HepG2 (cell line): ENCODE results near the gene P3R3URF. TPM values are rescaled to one million over a fixed set of nuclear protein-coding genes. Genes with fewer than 3 reads are reported as not detected.

ENCODE experiments used
- ATAC-seq: fragments of 200-7000 bp; cut with Tn5 transposase; 3 replicates; pipeline ENCODE4 v1.9.1; 2020; ENCODE audit warnings: mild to moderate bottlenecking, moderate library complexity
- BruUV-seq: library from RNA; stranded (reverse); fragments of 400-500 nt; replicated peaks from 2 replicates; lab custom pipeline; 2021; lab: Mats Ljungman, UMichigan
- CTCF ChIA-PET: fragments of 300-600 bp; formaldehyde crosslinking; extraction: SDS; loops from one replicate; lab custom pipeline; 2021; ENCODE audit warnings: low total read pairs, inconsistent platforms, low intra/inter-chr PET ratio; lab: Yijun Ruan, JAX
- POLR2A ChIA-PET: fragments of 350-600 bp; sonication (Branson Sonifier 250); formaldehyde crosslinking; loops from one replicate; lab custom pipeline; 2020; ENCODE audit warnings: antibody characterized with exemption, inconsistent platforms; lab: Yijun Ruan, JAX
- DNase-seq: peaks from one replicate; pipeline ENCODE4 v3.0.0-alpha.2; 2015; ENCODE audit warnings: low spot score
- FAIRE-seq: peaks from 3 replicates; lab custom pipeline; 2011; peaks lifted over from hg19 to GRCh38; lab: Jason Lieb, UNC
- H2AFZ ChIP-seq: one replicate; pipeline ENCODE4 v1.6.1; 2011; ENCODE audit warnings: low read length, inconsistent platforms
- H3K27ac ChIP-seq: fragments of 300-600 bp; 3 replicates; pipeline ENCODE4 v1.8.0; 2011; ENCODE audit warnings: mixed run types, mild to moderate bottlenecking, mixed read lengths, low read length, inconsistent platforms; ENCODE audit not compliant: insufficient read depth; ENCODE audit errors: extremely low read length
- H3K27me3 ChIP-seq, 2 experiments: fragments of 200-600 bp in 1 of 2; 2 replicates in 1 of 2; 3 replicates in 1 of 2; pipeline versions ENCODE4 v1.6.0 to v1.8.0; 2011; ENCODE audit warnings: low read length in 2 of 2, mild to moderate bottlenecking in 2 of 2, moderate library complexity in 2 of 2, inconsistent platforms in 1 of 2; ENCODE audit not compliant: insufficient read depth in 2 of 2, control insufficient read depth in 1 of 2
- H3K36me3 ChIP-seq, 2 experiments: fragments of 200-600 bp in 1 of 2; replicated peaks in 1 of 2; 2 replicates in 1 of 2; 3 replicates in 1 of 2; pipeline versions ENCODE4 v1.5.1 to v1.8.0; 2011; ENCODE audit warnings: low read length in 2 of 2, inconsistent platforms in 1 of 2; ENCODE audit not compliant: insufficient read depth in 2 of 2, control insufficient read depth in 1 of 2
- H3K4me1 ChIP-seq: 2 replicates; pipeline ENCODE4 v1.5.1; 2012; ENCODE audit warnings: low read length, inconsistent platforms; ENCODE audit not compliant: insufficient read depth
- H3K4me2 ChIP-seq: 2 replicates; pipeline ENCODE4 v1.6.0; 2011; ENCODE audit warnings: low read depth, low read length, inconsistent platforms
- H3K4me3 ChIP-seq, 3 experiments: fragments of 200-600 bp in 1 of 3; sonication (generic), shearing (Covaris generic) in 1 of 3; replicated peaks in 1 of 3; 2 replicates each; pipeline ENCODE4 v1.5.1; 2011 to 2016; ENCODE audit warnings: low read length in 3 of 3, inconsistent platforms in 2 of 3, low read depth in 2 of 3, mild to moderate bottlenecking in 2 of 3, control low read depth in 1 of 3, mixed read lengths in 1 of 3; ENCODE audit not compliant: insufficient read depth in 1 of 3
- H3K79me2 ChIP-seq: one replicate; pipeline ENCODE4 v1.6.1; 2011; ENCODE audit warnings: low read length, inconsistent platforms; ENCODE audit not compliant: insufficient read depth
- H3K9ac ChIP-seq: 2 replicates; pipeline ENCODE4 v1.6.0; 2011; ENCODE audit warnings: mild to moderate bottlenecking, low read depth, low read length, inconsistent platforms; ENCODE audit not compliant: insufficient read depth
- H3K9me3 ChIP-seq: 2 replicates; pipeline ENCODE4 v1.5.1; 2012; ENCODE audit warnings: mild to moderate bottlenecking, low read length
- H4K20me1 ChIP-seq: 2 replicates; pipeline ENCODE4 v1.6.0; 2011; ENCODE audit warnings: inconsistent platforms, mild to moderate bottlenecking, low read length, moderate library complexity; ENCODE audit not compliant: insufficient read depth
- CBX1 ChIP-seq: IDR thresholded peaks from one replicate; pipeline ENCODE4 v1.6.1; 2016; ENCODE audit warnings: antibody characterized with exemption, low read depth
- MAFG ChIP-seq: sonication (generic); formaldehyde crosslinking; IDR thresholded peaks from 2 replicates; pipeline ENCODE4 v1.5.1; 2020; ENCODE audit warnings: mild to moderate bottlenecking, missing genetic modification reagents
- MATR3 ChIP-seq: sonication (generic); formaldehyde crosslinking; IDR thresholded peaks from 2 replicates; pipeline ENCODE4 v1.4.0; 2020; ENCODE audit warnings: missing genetic modification reagents
- MZF1 ChIP-seq: sonication (generic); formaldehyde crosslinking; IDR thresholded peaks from 2 replicates; pipeline ENCODE4 v1.8.1; 2023; ENCODE audit warnings: mild to moderate bottlenecking, missing genetic modification reagents, borderline replicate concordance
- PHF8 ChIP-seq: sonication (generic); formaldehyde crosslinking; IDR thresholded peaks from 2 replicates; pipeline ENCODE4 v1.5.0; 2020; ENCODE audit warnings: missing genetic modification reagents
- PITX1 ChIP-seq: sonication (generic); formaldehyde crosslinking; IDR thresholded peaks from 2 replicates; pipeline ENCODE4 v1.5.1; 2020; ENCODE audit warnings: mild to moderate bottlenecking, missing genetic modification reagents
- PLRG1 ChIP-seq: fragments of 450-650 bp; conservative IDR thresholded peaks from 2 replicates; pipeline ENCODE4 v1.6.1; 2016
- SP4 ChIP-seq: sonication (generic); formaldehyde crosslinking; IDR thresholded peaks from 2 replicates; pipeline ENCODE4 v1.8.1; 2023; ENCODE audit warnings: mild to moderate bottlenecking, missing genetic modification reagents
- SPEN ChIP-seq: sonication (generic); formaldehyde crosslinking; IDR thresholded peaks from 2 replicates; pipeline ENCODE4 v1.5.1; 2020; ENCODE audit warnings: low read depth, mild to moderate bottlenecking, missing genetic modification reagents
- ZNF768 ChIP-seq: sonication (generic); formaldehyde crosslinking; IDR thresholded peaks from 2 replicates; pipeline ENCODE4 v1.4.0; 2020; ENCODE audit warnings: missing genetic modification reagents
- WGBS: methylation state at CpG from one replicate; pipeline ENCODE4 v1.1.6; 2017; ENCODE audit warnings: low lambda C conversion rate; 5-methylcytosine and 5-hydroxymethylcytosine counted together
- in situ Hi-C: cut with HindIII; loops from 2 replicates; pipeline ENCODE4 v1.10.0; 2017; ENCODE audit warnings: low pct_unique_long_range_greater_than_20kb; ENCODE audit not compliant: extremely low pct_ligation_motif_present
- intact Hi-C: fragments of 100-400 bp; cut with micrococcal nuclease; formaldehyde crosslinking; loops from one replicate; pipeline ENCODE4 v1.10.0; 2022; ENCODE audit not compliant: unreplicated experiment
- polyA plus RNA-seq, 8 experiments: library from polyadenylated mRNA; depleted of rRNA in 3 of 8; stranded (reverse) in 7 of 8; unstranded in 1 of 8; fragments of >200 nt; fragmentation: Illumina TruSeq in 4 of 8; extraction: Trizol in 4 of 8; gene quantifications; 2 replicates each; pipeline versions ENCODE4 v1.2.1 to v1.2.3, GENCODE V29; 2011 to 2016; ENCODE audit warnings: low read depth in 4 of 8, missing spikeins in 1 of 8, mixed read lengths in 1 of 8; ENCODE audit not compliant: insufficient read depth in 1 of 8
- total RNA-seq, 5 experiments: library from RNA; depleted of rRNA; stranded (reverse); fragments of >200 nt; fragmentation: Illumina TruSeq; extraction: Trizol; gene quantifications; 2 replicates each; pipeline ENCODE4 v1.2.3, GENCODE V29; 2016; ENCODE audit warnings: low read depth in 1 of 5
- TF ChIP-seq, protein P1 (sequence below): sonication (generic); formaldehyde crosslinking; IDR thresholded peaks from 2 replicates; pipeline ENCODE4 v1.5.1; 2020; ENCODE audit warnings: missing genetic modification reagents, mild to moderate bottlenecking, borderline replicate concordance
- TF ChIP-seq, protein P2 (sequence below): sonication (generic); formaldehyde crosslinking; IDR thresholded peaks from 2 replicates; pipeline ENCODE4 v1.5.0; 2020; ENCODE audit warnings: mild to moderate bottlenecking, missing genetic modification reagents
- TF ChIP-seq, protein P3 (sequence below): sonication (generic); formaldehyde crosslinking; IDR thresholded peaks from 2 replicates; pipeline ENCODE4 v1.4.0; 2020; ENCODE audit warnings: missing genetic modification reagents, low read depth, mild to moderate bottlenecking, borderline replicate concordance
- TF ChIP-seq, protein P4 (sequence below): sonication (generic); formaldehyde crosslinking; IDR thresholded peaks from 2 replicates; pipeline ENCODE4 v1.4.0; 2020; ENCODE audit warnings: missing genetic modification reagents, borderline replicate concordance

Gene P3R3URF
- total and polyA plus RNA-seq, 2 of the 13 experiments (the other 11 are each of a cell fraction or from before 2014, with no cell fraction given): not detected

DNA sequence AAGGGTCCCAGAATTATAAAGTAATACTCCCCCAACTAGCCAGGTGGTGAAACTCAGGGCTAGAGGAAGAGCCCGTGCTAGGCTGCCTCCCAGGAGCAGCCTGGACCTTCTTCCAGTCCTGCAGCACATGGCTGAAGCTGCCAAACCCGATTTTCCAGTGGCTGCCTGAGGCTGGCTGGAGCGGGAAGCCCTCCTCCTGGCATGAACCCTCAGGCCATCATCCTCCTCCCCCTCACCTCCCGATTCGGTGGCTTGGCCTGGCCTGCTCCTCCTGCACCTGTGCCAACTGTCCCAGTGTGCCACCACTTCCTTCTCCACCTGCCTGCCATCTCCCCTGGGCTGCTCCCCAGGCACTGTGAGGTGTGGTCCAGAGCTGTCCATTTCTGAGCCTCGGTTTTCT is 4.4 kb downstream of the P3R3URF start:
- H3K36me3 ChIP-seq: no peaks in the 10 kb centered on the region
- H3K4me2 ChIP-seq: no peak overlapping the region
- FAIRE-seq (no peak), DNase-seq (no peak), ATAC-seq (no peak)
- H4K20me1 ChIP-seq: no peaks in the 10 kb centered on the region
- TF ChIP-seq ZNF768 (CRISPR knock-in tag) (no peak), PITX1 (CRISPR knock-in tag) (no peak), CBX1 (no peak), SPEN (CRISPR knock-in tag) (no peak), MAFG (CRISPR knock-in tag) (no peak), MATR3 (no peak), PHF8 (CRISPR knock-in tag) (no peak), SP4 (no peak), PLRG1 (no peak), MZF1 (CRISPR knock-in tag) (no peak)
- TF ChIP-seq, protein P1, sequence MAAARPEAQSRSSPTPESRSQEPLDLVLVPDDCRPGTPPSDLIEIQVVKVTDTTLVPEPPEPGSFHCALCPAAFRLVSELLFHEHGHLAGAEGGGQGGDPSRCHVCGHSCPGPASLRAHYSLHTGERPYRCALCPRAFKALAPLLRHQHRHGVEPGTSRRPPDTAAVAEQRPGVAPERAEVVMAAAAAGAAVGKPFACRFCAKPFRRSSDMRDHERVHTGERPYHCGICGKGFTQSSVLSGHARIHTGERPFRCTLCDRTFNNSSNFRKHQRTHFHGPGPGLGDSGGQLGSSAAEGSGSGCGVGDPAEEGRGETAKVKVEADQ (CRISPR knock-in tag): no peak
- TF ChIP-seq, protein P2, sequence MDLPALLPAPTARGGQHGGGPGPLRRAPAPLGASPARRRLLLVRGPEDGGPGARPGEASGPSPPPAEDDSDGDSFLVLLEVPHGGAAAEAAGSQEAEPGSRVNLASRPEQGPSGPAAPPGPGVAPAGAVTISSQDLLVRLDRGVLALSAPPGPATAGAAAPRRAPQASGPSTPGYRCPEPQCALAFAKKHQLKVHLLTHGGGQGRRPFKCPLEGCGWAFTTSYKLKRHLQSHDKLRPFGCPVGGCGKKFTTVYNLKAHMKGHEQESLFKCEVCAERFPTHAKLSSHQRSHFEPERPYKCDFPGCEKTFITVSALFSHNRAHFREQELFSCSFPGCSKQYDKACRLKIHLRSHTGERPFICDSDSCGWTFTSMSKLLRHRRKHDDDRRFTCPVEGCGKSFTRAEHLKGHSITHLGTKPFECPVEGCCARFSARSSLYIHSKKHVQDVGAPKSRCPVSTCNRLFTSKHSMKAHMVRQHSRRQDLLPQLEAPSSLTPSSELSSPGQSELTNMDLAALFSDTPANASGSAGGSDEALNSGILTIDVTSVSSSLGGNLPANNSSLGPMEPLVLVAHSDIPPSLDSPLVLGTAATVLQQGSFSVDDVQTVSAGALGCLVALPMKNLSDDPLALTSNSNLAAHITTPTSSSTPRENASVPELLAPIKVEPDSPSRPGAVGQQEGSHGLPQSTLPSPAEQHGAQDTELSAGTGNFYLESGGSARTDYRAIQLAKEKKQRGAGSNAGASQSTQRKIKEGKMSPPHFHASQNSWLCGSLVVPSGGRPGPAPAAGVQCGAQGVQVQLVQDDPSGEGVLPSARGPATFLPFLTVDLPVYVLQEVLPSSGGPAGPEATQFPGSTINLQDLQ (CRISPR knock-in tag): no peak
- TF ChIP-seq, protein P3, sequence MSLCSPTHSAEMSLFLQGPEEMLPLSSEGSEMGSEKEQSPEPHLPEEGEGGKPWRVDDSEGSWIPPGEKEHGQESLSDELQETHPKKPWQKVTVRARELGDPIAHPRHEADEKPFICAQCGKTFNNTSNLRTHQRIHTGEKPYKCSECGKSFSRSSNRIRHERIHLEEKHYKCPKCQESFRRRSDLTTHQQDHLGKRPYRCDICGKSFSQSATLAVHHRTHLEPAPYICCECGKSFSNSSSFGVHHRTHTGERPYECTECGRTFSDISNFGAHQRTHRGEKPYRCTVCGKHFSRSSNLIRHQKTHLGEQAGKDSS (CRISPR knock-in tag): no peak
- TF ChIP-seq, protein P4, sequence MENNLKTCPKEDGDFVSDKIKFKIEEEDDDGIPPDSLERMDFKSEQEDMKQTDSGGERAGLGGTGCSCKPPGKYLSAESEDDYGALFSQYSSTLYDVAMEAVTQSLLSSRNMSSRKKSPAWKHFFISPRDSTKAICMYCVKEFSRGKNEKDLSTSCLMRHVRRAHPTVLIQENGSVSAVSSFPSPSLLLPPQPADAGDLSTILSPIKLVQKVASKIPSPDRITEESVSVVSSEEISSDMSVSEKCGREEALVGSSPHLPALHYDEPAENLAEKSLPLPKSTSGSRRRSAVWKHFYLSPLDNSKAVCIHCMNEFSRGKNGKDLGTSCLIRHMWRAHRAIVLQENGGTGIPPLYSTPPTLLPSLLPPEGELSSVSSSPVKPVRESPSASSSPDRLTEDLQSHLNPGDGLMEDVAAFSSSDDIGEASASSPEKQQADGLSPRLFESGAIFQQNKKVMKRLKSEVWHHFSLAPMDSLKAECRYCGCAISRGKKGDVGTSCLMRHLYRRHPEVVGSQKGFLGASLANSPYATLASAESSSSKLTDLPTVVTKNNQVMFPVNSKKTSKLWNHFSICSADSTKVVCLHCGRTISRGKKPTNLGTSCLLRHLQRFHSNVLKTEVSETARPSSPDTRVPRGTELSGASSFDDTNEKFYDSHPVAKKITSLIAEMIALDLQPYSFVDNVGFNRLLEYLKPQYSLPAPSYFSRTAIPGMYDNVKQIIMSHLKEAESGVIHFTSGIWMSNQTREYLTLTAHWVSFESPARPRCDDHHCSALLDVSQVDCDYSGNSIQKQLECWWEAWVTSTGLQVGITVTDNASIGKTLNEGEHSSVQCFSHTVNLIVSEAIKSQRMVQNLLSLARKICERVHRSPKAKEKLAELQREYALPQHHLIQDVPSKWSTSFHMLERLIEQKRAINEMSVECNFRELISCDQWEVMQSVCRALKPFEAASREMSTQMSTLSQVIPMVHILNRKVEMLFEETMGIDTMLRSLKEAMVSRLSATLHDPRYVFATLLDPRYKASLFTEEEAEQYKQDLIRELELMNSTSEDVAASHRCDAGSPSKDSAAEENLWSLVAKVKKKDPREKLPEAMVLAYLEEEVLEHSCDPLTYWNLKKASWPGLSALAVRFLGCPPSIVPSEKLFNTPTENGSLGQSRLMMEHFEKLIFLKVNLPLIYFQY (CRISPR knock-in tag): no peak
- peaks cover 24% of the 10 kb centered on the region for H3K4me1 ChIP-seq
- POLR2A ChIA-PET: no interaction called here
- no peaks in the 10 kb centered on the region for H3K79me2 ChIP-seq
- H3K9me3 ChIP-seq: no peaks in the 10 kb centered on the region
- H3K4me3 ChIP-seq: no peak overlapping the region
- no peak overlapping the region for H3K9ac ChIP-seq
- H2AFZ ChIP-seq: no peak overlapping the region
- 20% methylated on average over 4 of the region's 6 CpGs for WGBS
- peaks cover 0 to 10% of the 10 kb centered on the region in 2 experiments; a peak in 1 of 5 replicates for H3K27me3 ChIP-seq
- CTCF ChIA-PET: no interaction called here
- no TSS peak for BruUV-seq
- in situ Hi-C loops: no loop called here
- intact Hi-C loops: no loop called here
- H3K27ac ChIP-seq: no peak overlapping the region
